ENCODE measurements around the gene OSBPL10. TPM values are rescaled to one million over a fixed set of nuclear protein-coding genes. Genes with fewer than 3 reads are reported as not detected.

The OSBPL10 gene
- total and polyA plus RNA-seq, 2 of the 8 experiments (the other 6 are each of a cell fraction or from before 2014, with no cell fraction given): 26.2 to 86.7 TPM

DNA sequence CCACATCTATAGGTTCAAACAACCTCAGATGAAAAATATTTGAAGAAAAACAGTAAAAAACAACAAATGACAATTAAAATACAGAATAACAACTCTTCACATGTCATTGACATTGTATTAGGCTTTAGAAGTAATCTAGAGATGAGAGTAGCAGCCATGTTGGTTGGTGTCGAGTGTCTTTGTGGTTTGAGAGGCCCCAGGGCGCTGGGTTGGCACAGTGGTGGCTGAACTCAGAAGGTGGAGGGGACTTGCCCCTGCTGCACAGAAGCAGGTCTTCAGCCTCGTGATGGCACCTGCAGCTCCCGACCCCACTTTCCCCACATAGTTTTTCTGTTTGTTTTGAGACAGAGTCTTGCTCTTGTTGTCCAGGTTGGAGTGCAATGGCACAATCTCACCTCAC, 187.2 kb downstream of the OSBPL10 start:
- Histone ChIP-seq H3K9me3 (ENCODE audit: insufficient read depth in 2 of 2, low read depth in 1 of 2, low read length in 1 of 2) (peaks cover 0 to 2% of the 10 kb centered on the region in 2 experiments; a peak in 1 of 4 replicates), H3K23me2 (ENCODE audit: low read depth, low read length) (no peaks in the 10 kb centered on the region), H4K20me1 (replicated peaks in 1 of 2; ENCODE audit: control insufficient read depth in 1 of 2, insufficient read depth in 2 of 2, low read length in 2 of 2) (no peaks in the 10 kb centered on the region)
- TF ChIP-seq SIRT6 (IDR thresholded peaks at IDR 0.05; ENCODE audit: low read length): no peak
- TF ChIP-seq CTBP2 (IDR thresholded peaks at IDR 0.05; ENCODE audit: borderline replicate concordance, insufficient read depth, insufficient read length, low read length): no peak
- TF ChIP-seq EGR1 (IDR thresholded peaks at IDR 0.05; ENCODE audit: borderline replicate concordance, low read depth, low read length): no peak
- TF ChIP-seq ATF2 (IDR thresholded peaks at IDR 0.05; ENCODE audit: low read length): no peak
- no peak for TF ChIP-seq SRF (IDR thresholded peaks at IDR 0.05; ENCODE audit: low read depth, low read length)
- TF ChIP-seq BRCA1 (IDR thresholded peaks at IDR 0.05; ENCODE audit: low read depth, low read length): no peak
- TF ChIP-seq CREB1 (IDR thresholded peaks at IDR 0.05): no peak
- no peak for TF ChIP-seq NANOG (IDR thresholded peaks at IDR 0.05; ENCODE audit: insufficient read depth, low read depth, low read length, poor library complexity, severe bottlenecking)
- TF ChIP-seq EZH2 (IDR thresholded peaks at IDR 0.05; ENCODE audit: low read depth, low read length, severe bottlenecking): no peak
- no peak for TF ChIP-seq SP1 (IDR thresholded peaks at IDR 0.05; ENCODE audit: low read depth, low read length)
- TF ChIP-seq RBBP5 (IDR thresholded peaks at IDR 0.05; ENCODE audit: borderline replicate concordance, low read depth, low read length): no peak
- TF ChIP-seq POLR2AphosphoS5 (IDR thresholded peaks at IDR 0.05; ENCODE audit: low read depth, low read length): no peak
- TF ChIP-seq CEBPB (IDR thresholded peaks at IDR 0.05; ENCODE audit: low read depth, low read length): no peak
- TF ChIP-seq TBP (IDR thresholded peaks at IDR 0.05; ENCODE audit: low read depth, low read length): no peak

More for the DNA sequence above, 187.2 kb downstream of the OSBPL10 start:
- DNase-seq (ENCODE audit: low read depth in 1 of 2, low spot score in 2 of 2): no peak
- peaks cover 0 to 12% of the 10 kb centered on the region in 2 experiments; a peak in 2 of 4 replicates for H3K79me2 ChIP-seq (ENCODE audit: control insufficient read depth in 1 of 2, insufficient read depth in 2 of 2, low read length in 2 of 2)
- H2BK5ac ChIP-seq (ENCODE audit: low read depth, low read length): no peak overlapping the region
- no peak overlapping the region for H3K4ac ChIP-seq (replicated peaks; ENCODE audit: insufficient read length, low read depth, low read length)
- ChIA-PET CTCF (ENCODE audit: partially characterized antibody) (no interaction called here), POLR2A (ENCODE audit: partially characterized antibody) (no interaction called here)
- 73% methylated on average over 4 of the region's 4 CpGs; no CpG with 5 or more reads in 1 of the 2 experiments for WGBS, 2 experiments (ENCODE audit: extremely low coverage in 1 of 2, insufficient coverage in 1 of 2, insufficient read length in 1 of 2, insufficient replicate concordance in 2 of 2, low coverage in 1 of 2, low lambda C conversion rate in 2 of 2, missing lambda C conversion rate in 1 of 2)
- H3K79me1 ChIP-seq (ENCODE audit: low read depth, low read length): peaks cover 2% of the 10 kb centered on the region; the same call in 1 of the 2 replicates
- no peak overlapping the region for H4K5ac ChIP-seq (ENCODE audit: insufficient read length, low read depth, low read length)
- H2AFZ ChIP-seq (ENCODE audit: low read length): no peak overlapping the region
- no peak overlapping the region for H4K91ac ChIP-seq (replicated peaks; ENCODE audit: insufficient read length, low read length)
- no peak overlapping the region for H2BK20ac ChIP-seq (ENCODE audit: low read length)
- H3K4me3 ChIP-seq (ENCODE audit: extremely low read depth in 1 of 4, insufficient read depth in 2 of 4, low read depth in 3 of 4, low read length in 4 of 4): no peak overlapping the region
- no peak overlapping the region for H3K9ac ChIP-seq (replicated peaks in 1 of 4; ENCODE audit: extremely low read depth in 1 of 4, low read depth in 3 of 4, low read length in 3 of 4)
- H3K23ac ChIP-seq (ENCODE audit: insufficient read length): no peak overlapping the region
- no peak overlapping the region for H2BK120ac ChIP-seq (replicated peaks; ENCODE audit: low read depth, low read length)
- peaks cover 0 to 2% (median 0%) of the 10 kb centered on the region in 4 experiments; a peak in 1 of 7 replicates for H3K4me1 ChIP-seq (replicated peaks in 1 of 4; ENCODE audit: control insufficient read depth in 3 of 4, insufficient read depth in 4 of 4, low read length in 3 of 4)
- no peak overlapping the region for H2AK5ac ChIP-seq (ENCODE audit: low read depth, low read length)
- H3K18ac ChIP-seq (ENCODE audit: extremely low read depth, low read length): no peak overlapping the region
- FAIRE-seq: no peak
- H3K27me3 ChIP-seq (replicated peaks in 1 of 4; ENCODE audit: control insufficient read depth in 3 of 4, extremely low read depth in 1 of 4, insufficient read depth in 3 of 4, low read length in 3 of 4): no peaks in the 10 kb centered on the region; a peak in 1 of 7 replicates
- H3K14ac ChIP-seq (ENCODE audit: insufficient read length): no peak overlapping the region
- no peak overlapping the region for H3K27ac ChIP-seq (ENCODE audit: low read depth, low read length)
- H4K8ac ChIP-seq (ENCODE audit: extremely low read depth, insufficient read depth, low read length): no peak overlapping the region
- peaks cover 0 to 7% (median 1%) of the 10 kb centered on the region in 4 experiments; a peak in 2 of 8 replicates for H3K36me3 ChIP-seq (ENCODE audit: control insufficient read depth in 2 of 4, insufficient read depth in 4 of 4, low read length in 3 of 4)
- H2BK12ac ChIP-seq (ENCODE audit: low read depth, low read length): no peak overlapping the region
- no peak overlapping the region for H3K4me2 ChIP-seq (ENCODE audit: insufficient read depth in 1 of 2, low read depth in 2 of 2, low read length in 2 of 2)
- H2BK15ac ChIP-seq (ENCODE audit: low read length): no peak overlapping the region
- H3K56ac ChIP-seq (replicated peaks; ENCODE audit: insufficient read length, low read depth, low read length): no peak overlapping the region
